SK-N-SH (cell line): ENCODE results near the gene SLC17A9. TPM values are rescaled to one million over a fixed set of nuclear protein-coding genes. Genes with fewer than 3 reads are reported as not detected.

Experiments
- CTCF ChIA-PET: fragments of 300-600, 350-600 bp; formaldehyde crosslinking; extraction: SDS; loops from one replicate; lab custom pipeline; 2021; lab: Yijun Ruan, JAX
- POLR2A ChIA-PET: fragments of 350-600 bp; sonication (Branson Sonifier 250); formaldehyde crosslinking; extraction: SDS; loops from one replicate; lab custom pipeline; 2020; ENCODE audit warnings: antibody characterized with exemption, inconsistent platforms; lab: Yijun Ruan, JAX
- DNase-seq: peaks from one replicate; pipeline ENCODE4 v3.0.0; 2012
- H2AFZ ChIP-seq: fragments of 200-600 bp; sonication (generic); 2 replicates; pipeline ENCODE4 v1.8.1; 2016; ENCODE audit warnings: antibody characterized with exemption, mild to moderate bottlenecking, low read depth
- H3F3A ChIP-seq: fragments of 200-600 bp; sonication (generic); replicated peaks from 2 replicates; pipeline ENCODE3; 2016; ENCODE audit warnings: antibody characterized with exemption, mild to moderate bottlenecking; ENCODE audit not compliant: insufficient read depth
- H3K27ac ChIP-seq, 2 experiments: fragments of 200-500 bp in 1 of 2; fragments of 200-600 bp in 1 of 2; sonication (Bioruptor generic) in 1 of 2; sonication (generic), shearing (Covaris generic) in 1 of 2; 2 replicates each; pipeline versions ENCODE4 v1.5.1 to v1.6.1; 2014 to 2016; ENCODE audit warnings: low read depth in 2 of 2, inconsistent platforms in 1 of 2, low read length in 1 of 2, mild to moderate bottlenecking in 1 of 2, mixed read lengths in 1 of 2
- H3K27me3 ChIP-seq: fragments of 200-600 bp; sonication (generic), shearing (Covaris generic); 2 replicates; pipeline ENCODE4 v1.6.1; 2016; ENCODE audit warnings: mixed run types; ENCODE audit not compliant: insufficient read depth
- H3K36me3 ChIP-seq, 2 experiments: fragments of 200-500 bp in 1 of 2; fragments of 200-600 bp in 1 of 2; sonication (Bioruptor generic) in 1 of 2; sonication (generic) in 1 of 2; replicated peaks in 1 of 2; 2 replicates each; pipeline versions ENCODE3 to v1.5.1; 2014 to 2016; ENCODE audit warnings: low read length in 1 of 2, mild to moderate bottlenecking in 1 of 2; ENCODE audit not compliant: insufficient read depth in 2 of 2, control insufficient read depth in 1 of 2
- H3K4me1 ChIP-seq, 2 experiments: fragments of 200-500 bp in 1 of 2; fragments of 200-600 bp in 1 of 2; sonication (Bioruptor generic) in 1 of 2; sonication (generic), shearing (Covaris generic) in 1 of 2; 2 replicates each; pipeline versions ENCODE4 v1.5.1 to v1.6.1; 2014 to 2016; ENCODE audit warnings: low read depth in 1 of 2, low read length in 1 of 2, mixed run types in 1 of 2; ENCODE audit not compliant: insufficient read depth in 2 of 2, control insufficient read depth in 1 of 2
- H3K4me2 ChIP-seq: fragments of 200-600 bp; sonication (generic), shearing (Covaris generic); 2 replicates; pipeline ENCODE4 v1.6.1; 2017; ENCODE audit warnings: mixed run types
- H3K4me3 ChIP-seq, 2 experiments: fragments of 200-500 bp in 1 of 2; fragments of 200-600 bp in 1 of 2; sonication (Bioruptor generic) in 1 of 2; sonication (generic), shearing (Covaris generic) in 1 of 2; 2 replicates each; pipeline versions ENCODE4 v1.5.1 to v1.8.1; 2014 to 2016; ENCODE audit warnings: low read depth in 2 of 2, inconsistent platforms in 1 of 2, low read length in 1 of 2, mild to moderate bottlenecking in 1 of 2, mixed read lengths in 1 of 2, moderate library complexity in 1 of 2
- H3K79me2 ChIP-seq: fragments of 200-600 bp; sonication (generic); 2 replicates; pipeline ENCODE4 v1.8.1; 2017; ENCODE audit warnings: mild to moderate bottlenecking; ENCODE audit not compliant: insufficient read depth
- H3K9ac ChIP-seq: fragments of 200-600 bp; sonication (generic); 2 replicates; pipeline ENCODE4 v1.6.1; 2017; ENCODE audit warnings: mixed run types
- H3K9me2 ChIP-seq: fragments of 200-600 bp; sonication (generic); 2 replicates; pipeline ENCODE4 v1.6.1; 2017; ENCODE audit warnings: mixed run types
- H3K9me3 ChIP-seq: fragments of 200-600 bp; sonication (generic); 2 replicates; pipeline ENCODE4 v1.6.1; 2017; ENCODE audit warnings: mixed run types, mild to moderate bottlenecking, moderate library complexity
- H4K20me1 ChIP-seq: fragments of 200-600 bp; sonication (generic); 2 replicates; pipeline ENCODE4 v1.6.1; 2017; ENCODE audit warnings: mild to moderate bottlenecking, mixed run types; ENCODE audit not compliant: insufficient read depth
- CHD2 ChIP-seq: fragments of 150-350 bp; IDR thresholded peaks from 2 replicates; pipeline ENCODE4 v1.6.1; 2018; ENCODE audit warnings: low read length; ENCODE audit not compliant: partially characterized antibody
- ELF1 ChIP-seq: IDR thresholded peaks from 2 replicates; pipeline ENCODE4 v1.4.0; 2012
- FOXJ3 ChIP-seq: sonication (generic); formaldehyde crosslinking; IDR thresholded peaks from 2 replicates; pipeline ENCODE4 v1.5.1; 2020; ENCODE audit warnings: mild to moderate bottlenecking, missing genetic modification reagents
- FOXM1 ChIP-seq: IDR thresholded peaks from 2 replicates; pipeline ENCODE4 v1.4.0; 2012; ENCODE audit warnings: low read depth, mild to moderate bottlenecking
- GABPA ChIP-seq: IDR thresholded peaks from 2 replicates; pipeline ENCODE4 v1.4.0; 2012; ENCODE audit warnings: low read depth, mild to moderate bottlenecking
- MEF2A ChIP-seq: IDR thresholded peaks from 2 replicates; pipeline ENCODE4 v1.4.0; 2012; ENCODE audit warnings: low read depth, borderline replicate concordance
- RCOR1 ChIP-seq: fragments of 150-350 bp; IDR thresholded peaks from 2 replicates; pipeline ENCODE4 v1.6.1; 2017; ENCODE audit warnings: antibody characterized with exemption, low read length
- REST ChIP-seq: IDR thresholded peaks from 2 replicates; pipeline ENCODE4 v1.6.1; 2012; ENCODE audit warnings: mild to moderate bottlenecking, low read depth, low read length, moderate library complexity
- RFX5 ChIP-seq: IDR thresholded peaks from 2 replicates; pipeline ENCODE4 v1.6.1; 2012; ENCODE audit warnings: mild to moderate bottlenecking, improper control_type of control experiment, low read length
- RXRA ChIP-seq: IDR thresholded peaks from 2 replicates; pipeline ENCODE4 v1.4.0; 2012; ENCODE audit warnings: low read depth, mild to moderate bottlenecking, borderline replicate concordance
- SMC3 ChIP-seq: IDR thresholded peaks from 2 replicates; pipeline ENCODE4 v1.6.1; 2012; ENCODE audit warnings: low read depth, low read length, improper control_type of control experiment
- TAF1 ChIP-seq: IDR thresholded peaks from 2 replicates; pipeline ENCODE4 v1.6.1; 2012; ENCODE audit warnings: low read depth, mild to moderate bottlenecking, low read length, moderate library complexity, borderline replicate concordance
- USF1 ChIP-seq: IDR thresholded peaks from 2 replicates; pipeline ENCODE4 v1.4.0; 2012; ENCODE audit warnings: low read depth, borderline replicate concordance
- YY1 ChIP-seq: IDR thresholded peaks from 2 replicates; pipeline ENCODE4 v1.4.0; 2012; ENCODE audit warnings: low read depth, mild to moderate bottlenecking
- WGBS: methylation state at CpG from one replicate; pipeline ENCODE4 v1.1.6; 2017; ENCODE audit warnings: low lambda C conversion rate; 5-methylcytosine and 5-hydroxymethylcytosine counted together
- polyA plus RNA-seq, 3 experiments: library from polyadenylated mRNA; depleted of rRNA; stranded (reverse); fragments of >200 nt; gene quantifications; 2 replicates each; pipeline ENCODE4 v1.2.3, GENCODE V29; 2012

Gene SLC17A9
- polyA plus RNA-seq, 1 of the 3 experiments (the other 2 are of a cell fraction), result not detected

- H2AFZ ChIP-seq, result no peak overlapping the region
- H3K9ac ChIP-seq, result no peak overlapping the region
- TF ChIP-seq SMC3 (no peak), RCOR1 (no peak), FOXM1 (no peak), MEF2A (no peak), USF1 (no peak), RXRA (no peak), FOXJ3 (CRISPR knock-in tag) (no peak), TAF1 (no peak), RFX5 (no peak), CHD2 (no peak), GABPA (no peak), YY1 (no peak), ELF1 (no peak), REST (no peak)
- peaks cover 0 to 16% of the 10 kb centered on the region in 2 experiments; a peak in 2 of 4 replicates for H3K4me1 ChIP-seq
- peaks cover 16% of the 10 kb centered on the region for H4K20me1 ChIP-seq
- ChIA-PET CTCF (interaction anchor here (1.2 to 1.7 kb wide), 4 partner anchors 7 to 63 kb away, joined by 4 to 5 read pairs (median 4); no protein-coding TSS in a partner anchor), POLR2A (interaction anchor here (1.2 kb wide), 1 partner anchor 8 kb away, joined by 3 read pairs; the partner anchor contains the start of gene GID8)
- H3K36me3 ChIP-seq, result peaks cover 56 to 74% of the 10 kb centered on the region in 2 experiments
- H3K79me2 ChIP-seq, result peaks cover 34% of the 10 kb centered on the region
- H3K9me2 ChIP-seq, result no peaks in the 10 kb centered on the region
- H3K4me2 ChIP-seq, result no peak overlapping the region
- H3K27me3 ChIP-seq, result no peaks in the 10 kb centered on the region
- no peaks in the 10 kb centered on the region for H3F3A ChIP-seq
- no peak overlapping the region for H3K4me3 ChIP-seq
- H3K9me3 ChIP-seq, result no peaks in the 10 kb centered on the region
- no peak for DNase-seq
- H3K27ac ChIP-seq, result no peak overlapping the region
- 94% methylated on average over 15 of the region's 25 CpGs for WGBS
These were observed 6.7 kb upstream of the SLC17A9 start for GRCh38 chr20:62945771-62946339.
